Regular cardiac myocyte (primary cell): ENCODE results near the gene GLYATL1. TPM values are rescaled to one million over a fixed set of nuclear protein-coding genes. Genes with fewer than 3 reads are reported as not detected.

Experiments used
- total RNA-seq: library from RNA; depleted of rRNA; stranded (reverse); fragments of >200 nt; gene quantifications from 2 replicates; pipeline ENCODE4 v1.2.3, GENCODE V29; 2014

GLYATL1 gene
- total RNA-seq: 0.56 and 0.58 TPM in 2 replicates

GRCh38 chr11:58939277-58939676, at the start of gene GLYATL1:
Gene GLYATL1 (plus strand): TSS chr11:58939488. CDS start chr11:58947088, 7,600 bp downstream.

Other genes with a start within 250 kb of the GLYATL1 start
- not detected in 2 replicates for gene GLYAT, start 207.5 kb upstream of the GLYATL1 start, total RNA-seq
- gene GLYATL2, start 94.8 kb upstream of the GLYATL1 start, total RNA-seq: 0.19 and 1.7 TPM in 2 replicates
- not detected in 2 replicates for gene GLYATL1B, start 146.8 kb downstream of the GLYATL1 start, total RNA-seq
- gene FAM111B, start 167.7 kb downstream of the GLYATL1 start, total RNA-seq: 2.3 and 21.9 TPM in 2 replicates
- gene FAM111A, start 203.4 kb downstream of the GLYATL1 start, total RNA-seq: 44.8 and 69.8 TPM in 2 replicates
- 0.19 and 0.85 TPM in 2 replicates for gene DTX4, start 232.6 kb downstream of the GLYATL1 start, total RNA-seq